ENCODE results near the gene EDEM2.
"Not testable (repeated sequence)": the region's sequence is repeated elsewhere in the genome, so short reads cannot be mapped to it uniquely, and the experiment has no call there.

Gene EDEM2

GRCh38 chr20:35171438-35171752 lies 24.3 kb upstream of the EDEM2 start:
- H3K4me2 ChIP-seq = no peak overlapping the region
- no peak overlapping the region for H3K9ac ChIP-seq
- no peaks in the 10 kb centered on the region for H3K79me2 ChIP-seq (ENCODE audit: insufficient read depth, low read depth)
- H2AFZ ChIP-seq (ENCODE audit: low read depth) = no peak overlapping the region
- TF ChIP-seq, protein P1, sequence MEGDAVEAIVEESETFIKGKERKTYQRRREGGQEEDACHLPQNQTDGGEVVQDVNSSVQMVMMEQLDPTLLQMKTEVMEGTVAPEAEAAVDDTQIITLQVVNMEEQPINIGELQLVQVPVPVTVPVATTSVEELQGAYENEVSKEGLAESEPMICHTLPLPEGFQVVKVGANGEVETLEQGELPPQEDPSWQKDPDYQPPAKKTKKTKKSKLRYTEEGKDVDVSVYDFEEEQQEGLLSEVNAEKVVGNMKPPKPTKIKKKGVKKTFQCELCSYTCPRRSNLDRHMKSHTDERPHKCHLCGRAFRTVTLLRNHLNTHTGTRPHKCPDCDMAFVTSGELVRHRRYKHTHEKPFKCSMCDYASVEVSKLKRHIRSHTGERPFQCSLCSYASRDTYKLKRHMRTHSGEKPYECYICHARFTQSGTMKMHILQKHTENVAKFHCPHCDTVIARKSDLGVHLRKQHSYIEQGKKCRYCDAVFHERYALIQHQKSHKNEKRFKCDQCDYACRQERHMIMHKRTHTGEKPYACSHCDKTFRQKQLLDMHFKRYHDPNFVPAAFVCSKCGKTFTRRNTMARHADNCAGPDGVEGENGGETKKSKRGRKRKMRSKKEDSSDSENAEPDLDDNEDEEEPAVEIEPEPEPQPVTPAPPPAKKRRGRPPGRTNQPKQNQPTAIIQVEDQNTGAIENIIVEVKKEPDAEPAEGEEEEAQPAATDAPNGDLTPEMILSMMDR (conservative IDR thresholded peaks at IDR 0.05; ENCODE audit: low read depth, low read length) = no peak
- no peaks in the 10 kb centered on the region for H3K36me3 ChIP-seq (ENCODE audit: insufficient read depth)
- no peaks in the 10 kb centered on the region for H3K4me1 ChIP-seq (ENCODE audit: low read depth, poor library complexity, severe bottlenecking)
- H3K4me3 ChIP-seq (IDR thresholded peaks at IDR 0.05; ENCODE audit: insufficient read depth, low read depth, low read length) = no peak overlapping the region
- H3K27ac ChIP-seq = no peak overlapping the region
- no peaks in the 10 kb centered on the region for H3K27me3 ChIP-seq (ENCODE audit: insufficient read depth, low read depth)
- no peaks in the 10 kb centered on the region for H4K20me1 ChIP-seq (ENCODE audit: insufficient read depth)

DNA sequence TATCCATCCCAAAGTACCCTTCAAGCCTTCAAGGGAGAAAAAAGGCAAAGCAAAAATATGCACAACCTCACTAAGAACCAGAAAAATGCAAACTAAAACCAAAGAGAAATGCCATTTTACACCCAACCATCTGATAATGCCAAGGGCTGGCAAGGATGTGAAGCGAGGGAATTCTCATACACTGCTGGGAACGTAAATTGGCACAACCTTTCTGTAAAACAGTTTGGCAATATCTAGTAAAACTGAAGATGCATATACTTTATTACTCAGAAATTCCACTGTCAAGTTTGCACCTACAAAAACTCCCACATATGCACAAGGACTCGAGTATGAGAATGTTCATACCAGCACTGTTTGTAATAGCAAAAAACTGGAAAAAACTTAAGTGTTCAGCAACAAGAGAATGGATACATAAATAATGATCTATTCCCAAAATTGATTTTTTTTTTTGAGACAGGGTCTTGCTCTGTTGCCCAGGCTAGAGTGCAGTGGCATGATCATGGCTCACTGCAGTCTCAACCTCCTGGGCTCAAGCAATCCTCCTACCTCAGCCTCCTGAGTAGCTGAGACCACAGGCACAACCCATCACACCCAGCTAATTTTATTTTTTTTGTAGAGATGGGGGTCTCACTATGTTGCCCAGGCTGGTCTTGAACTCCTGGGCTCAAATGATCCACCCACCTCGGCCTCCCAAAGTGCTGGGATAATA lies 21.7 kb upstream of the EDEM2 start:
- not testable (repeated sequence) for H3K27ac ChIP-seq; H3K4me3 ChIP-seq (IDR thresholded peaks at IDR 0.05; ENCODE audit: insufficient read depth, low read depth, low read length); H3K9ac ChIP-seq; H3K4me2 ChIP-seq; H2AFZ ChIP-seq (ENCODE audit: low read depth); H3K36me3 ChIP-seq (ENCODE audit: insufficient read depth); H3K79me2 ChIP-seq (ENCODE audit: insufficient read depth, low read depth); H4K20me1 ChIP-seq (ENCODE audit: insufficient read depth); H3K4me1 ChIP-seq (ENCODE audit: low read depth, poor library complexity, severe bottlenecking); H3K27me3 ChIP-seq (ENCODE audit: insufficient read depth, low read depth)

GRCh38 chr20:35167787-35168186 lies 20.7 kb upstream of the EDEM2 start:
- no peaks in the 10 kb centered on the region for H3K36me3 ChIP-seq (ENCODE audit: insufficient read depth)
- H3K4me2 ChIP-seq = no peak overlapping the region
- H3K27ac ChIP-seq = no peak overlapping the region
- no peak overlapping the region for H3K4me3 ChIP-seq (IDR thresholded peaks at IDR 0.05; ENCODE audit: insufficient read depth, low read depth, low read length)
- no peak overlapping the region for H2AFZ ChIP-seq (ENCODE audit: low read depth)
- H3K27me3 ChIP-seq (ENCODE audit: insufficient read depth, low read depth) = no peaks in the 10 kb centered on the region
- H4K20me1 ChIP-seq (ENCODE audit: insufficient read depth) = no peaks in the 10 kb centered on the region
- H3K4me1 ChIP-seq (ENCODE audit: low read depth, poor library complexity, severe bottlenecking) = no peaks in the 10 kb centered on the region
- H3K79me2 ChIP-seq (ENCODE audit: insufficient read depth, low read depth) = no peaks in the 10 kb centered on the region
- TF ChIP-seq, protein P1 (conservative IDR thresholded peaks at IDR 0.05; ENCODE audit: low read depth, low read length) = no peak
- no peak overlapping the region for H3K9ac ChIP-seq

- Histone ChIP-seq H3K4me1 (ENCODE audit: low read depth, poor library complexity, severe bottlenecking) (no peaks in the 10 kb centered on the region), H2AFZ (ENCODE audit: low read depth) (no peak overlapping the region), H3K4me3 (IDR thresholded peaks at IDR 0.05; ENCODE audit: insufficient read depth, low read depth, low read length) (no peak overlapping the region), H3K79me2 (ENCODE audit: insufficient read depth, low read depth) (no peaks in the 10 kb centered on the region), H3K9ac (no peak overlapping the region), H3K36me3 (ENCODE audit: insufficient read depth) (no peaks in the 10 kb centered on the region), H3K27ac (no peak overlapping the region), H4K20me1 (ENCODE audit: insufficient read depth) (no peaks in the 10 kb centered on the region), H3K4me2 (no peak overlapping the region), H3K27me3 (ENCODE audit: insufficient read depth, low read depth) (no peaks in the 10 kb centered on the region)
- TF ChIP-seq, protein P1 (conservative IDR thresholded peaks at IDR 0.05; ENCODE audit: low read depth, low read length) = no peak
Observed at GRCh38 chr20:35166242-35166830, 19.2 kb upstream of the EDEM2 start.
